Lower leg skin (tissue), 3 donors: Measurements from ENCODE around the gene TSPAN31.

Source experiments
- POLR2A ChIP-seq, 2 donors: fragments of 450-650 bp; IDR thresholded peaks; one replicate each; pipeline ENCODE4 v1.6.1; 2016 to 2017; ENCODE audit warnings: antibody characterized with exemption in 2 of 2, mild to moderate bottlenecking in 1 of 2, moderate library complexity in 1 of 2
- TF ChIP-seq, protein P1 (sequence below), 3 donors: fragments of 450-650 bp; IDR thresholded peaks; one replicate each; pipeline ENCODE4 v1.5.1; 2016; ENCODE audit warnings: antibody characterized with exemption in 3 of 3, mild to moderate bottlenecking in 3 of 3, moderate library complexity in 2 of 3

- TF ChIP-seq, protein P1, sequence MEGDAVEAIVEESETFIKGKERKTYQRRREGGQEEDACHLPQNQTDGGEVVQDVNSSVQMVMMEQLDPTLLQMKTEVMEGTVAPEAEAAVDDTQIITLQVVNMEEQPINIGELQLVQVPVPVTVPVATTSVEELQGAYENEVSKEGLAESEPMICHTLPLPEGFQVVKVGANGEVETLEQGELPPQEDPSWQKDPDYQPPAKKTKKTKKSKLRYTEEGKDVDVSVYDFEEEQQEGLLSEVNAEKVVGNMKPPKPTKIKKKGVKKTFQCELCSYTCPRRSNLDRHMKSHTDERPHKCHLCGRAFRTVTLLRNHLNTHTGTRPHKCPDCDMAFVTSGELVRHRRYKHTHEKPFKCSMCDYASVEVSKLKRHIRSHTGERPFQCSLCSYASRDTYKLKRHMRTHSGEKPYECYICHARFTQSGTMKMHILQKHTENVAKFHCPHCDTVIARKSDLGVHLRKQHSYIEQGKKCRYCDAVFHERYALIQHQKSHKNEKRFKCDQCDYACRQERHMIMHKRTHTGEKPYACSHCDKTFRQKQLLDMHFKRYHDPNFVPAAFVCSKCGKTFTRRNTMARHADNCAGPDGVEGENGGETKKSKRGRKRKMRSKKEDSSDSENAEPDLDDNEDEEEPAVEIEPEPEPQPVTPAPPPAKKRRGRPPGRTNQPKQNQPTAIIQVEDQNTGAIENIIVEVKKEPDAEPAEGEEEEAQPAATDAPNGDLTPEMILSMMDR (IDR thresholded peaks at IDR 0.05), result no peak
- no peak for TF ChIP-seq POLR2A (IDR thresholded peaks at IDR 0.05)
Measured at GRCh38 chr12:57729321-57729844, 15.5 kb upstream of the TSPAN31 start.
